ENCODE data around the gene CBFA2T3.

- TF ChIP-seq TCF12 (IDR thresholded peaks at IDR 0.05; ENCODE audit: low read depth) (no peak), NFIC (IDR thresholded peaks at IDR 0.05) (no peak), MAX (IDR thresholded peaks at IDR 0.05) (no peak), CREB1 (IDR thresholded peaks at IDR 0.05; ENCODE audit: low read depth) (no peak), TEAD4 (IDR thresholded peaks at IDR 0.05) (no peak), EP300 (IDR thresholded peaks at IDR 0.05; ENCODE audit: borderline replicate concordance) (no peak), YY1 (IDR thresholded peaks at IDR 0.05; ENCODE audit: low read depth) (no peak), RAD21 (IDR thresholded peaks at IDR 0.05; ENCODE audit: low read depth) (no peak), ZBTB7A (IDR thresholded peaks at IDR 0.05; ENCODE audit: low read depth) (no peak), EGR1 (IDR thresholded peaks at IDR 0.05) (no peak)
Measured at GRCh38 chr16:88869673-88869980, 107.4 kb downstream of the CBFA2T3 start.
